ENCODE data around the gene TMEM59L. TPM values are rescaled to one million over a fixed set of nuclear protein-coding genes. Genes with fewer than 3 reads are reported as not detected.

TMEM59L gene
- total and polyA plus RNA-seq, 2 of the 4 experiments (the other 2 are of a cell fraction), result under 0.01 to 5.9 TPM

- H4K91ac ChIP-seq (ENCODE audit: insufficient read depth, low read depth, low read length), result no peak overlapping the region
- H3K36me3 ChIP-seq (ENCODE audit: control insufficient read depth, insufficient read depth, low read length), result no peaks in the 10 kb centered on the region
- in situ Hi-C loops (cut with MboI; ENCODE audit: low sequenced_read_pairs), result no loop called here
- H3K4ac ChIP-seq (ENCODE audit: low read depth, low read length), result no peak overlapping the region
- no peaks in the 10 kb centered on the region for H4K20me1 ChIP-seq (ENCODE audit: insufficient read depth, low read length)
- no peak overlapping the region for H2AK5ac ChIP-seq (ENCODE audit: low read depth, low read length)
- no peak for TF ChIP-seq SMC3 (IDR thresholded peaks at IDR 0.05; ENCODE audit: low read depth, low read length)
- no peak for TF ChIP-seq MXI1 (IDR thresholded peaks at IDR 0.05; ENCODE audit: borderline replicate concordance, low read depth, low read length)
- no peak for TF ChIP-seq NFE2L2 (IDR thresholded peaks at IDR 0.05; ENCODE audit: low read depth, low read length)
- no peak for TF ChIP-seq CTCF (conservative IDR thresholded peaks at IDR 0.05; ENCODE audit: low read depth, low read length)
- TF ChIP-seq FOS (IDR thresholded peaks at IDR 0.05; ENCODE audit: low read depth, low read length), result no peak
- TF ChIP-seq RAD21 (IDR thresholded peaks at IDR 0.05; ENCODE audit: low read length), result no peak
- no peak for TF ChIP-seq RCOR1 (IDR thresholded peaks at IDR 0.05; ENCODE audit: insufficient replicate concordance, low read length)
- TF ChIP-seq RFX5 (IDR thresholded peaks at IDR 0.05; ENCODE audit: low read depth, low read length), result no peak
- no peak for TF ChIP-seq MAZ (IDR thresholded peaks at IDR 0.05; ENCODE audit: borderline replicate concordance, low read depth, low read length)
- no peak for TF ChIP-seq CEBPB (IDR thresholded peaks at IDR 0.05; ENCODE audit: low read depth, low read length)
- TF ChIP-seq ELK1 (IDR thresholded peaks at IDR 0.05; ENCODE audit: borderline replicate concordance, low read depth, low read length), result no peak
- no peak for TF ChIP-seq BHLHE40 (IDR thresholded peaks at IDR 0.05; ENCODE audit: low read depth, low read length)
- no peak for TF ChIP-seq USF2 (IDR thresholded peaks at IDR 0.05; ENCODE audit: low read depth, low read length)
- TF ChIP-seq POLR2A (IDR thresholded peaks at IDR 0.05; ENCODE audit: low read depth, low read length), result no peak
- ChIA-PET POLR2A (ENCODE audit: unreplicated experiment) (no interaction called here), CTCF (no interaction called here)
- H3K4me2 ChIP-seq (ENCODE audit: low read depth, low read length), result no peak overlapping the region
- intact Hi-C loops (cut with micrococcal nuclease), result no loop called here
- H3K56ac ChIP-seq (ENCODE audit: extremely low read depth, insufficient read depth, low read length), result no peak overlapping the region
- no peaks in the 10 kb centered on the region for H3K9me1 ChIP-seq (ENCODE audit: insufficient read depth, low read length)
- H3K27me3 ChIP-seq (ENCODE audit: control insufficient read depth, insufficient read depth, low read length), result peaks cover 17% of the 10 kb centered on the region
- DNase-seq, result no peak
- H2BK15ac ChIP-seq (ENCODE audit: low read depth, low read length), result no peak overlapping the region
- no peak overlapping the region for H3K27ac ChIP-seq (ENCODE audit: insufficient read depth, low read length)
- H3K9ac ChIP-seq (ENCODE audit: low read depth, low read length), result no peak overlapping the region
- H2BK20ac ChIP-seq (ENCODE audit: low read depth, low read length), result no peak overlapping the region
- H3K23ac ChIP-seq (ENCODE audit: low read depth, low read length), result no peak overlapping the region
- no peak overlapping the region for H3K14ac ChIP-seq (replicated peaks; ENCODE audit: low read depth, low read length)
- H4K8ac ChIP-seq (ENCODE audit: low read depth in 2 of 2, low read length in 2 of 2), result no peak overlapping the region
- H2AK9ac ChIP-seq (replicated peaks; ENCODE audit: low read depth, low read length, poor library complexity), result no peak overlapping the region
- peaks cover 4% of the 10 kb centered on the region; the same call in 1 of the 2 replicates for H3K9me3 ChIP-seq (ENCODE audit: control insufficient read depth, insufficient read depth, low read length)
- no peak overlapping the region for H3K4me3 ChIP-seq (ENCODE audit: insufficient read depth, low read depth, low read length)
- dilution Hi-C loops (cut with HindIII; ENCODE audit: low sequenced_read_pairs, unreplicated experiment), result no loop called here
- no peak overlapping the region for H3K18ac ChIP-seq (ENCODE audit: low read depth, low read length)
- no TSS peak for BruUV-seq (replicated peaks)
- ATAC-seq (ENCODE audit: low read depth), result no peak
- H2BK5ac ChIP-seq (ENCODE audit: low read depth, low read length, poor library complexity, severe bottlenecking), result no peak overlapping the region
- H2AFZ ChIP-seq (replicated peaks; ENCODE audit: low read length, poor library complexity), result no peak overlapping the region
- no peak overlapping the region for H2BK120ac ChIP-seq (ENCODE audit: low read depth, low read length)
- H4K5ac ChIP-seq (ENCODE audit: low read depth, low read length), result no peak overlapping the region
- no peaks in the 10 kb centered on the region for H3K79me1 ChIP-seq (ENCODE audit: low read depth in 1 of 2, low read length in 2 of 2)
- peaks cover 2% of the 10 kb centered on the region; the same call in 1 of the 2 replicates for H3K4me1 ChIP-seq (ENCODE audit: control insufficient read depth, insufficient read depth, low read length)
Measured at GRCh38 chr19:18617562-18617961, 4.9 kb downstream of the TMEM59L start.

Measured in IMR-90 (cell line).